ENCODE measurements around the gene CIDEA.
"Not testable (repeated sequence)": the region's sequence is repeated elsewhere in the genome, so short reads cannot be mapped to it uniquely, and the experiment has no call there.

Gene CIDEA, protein sequence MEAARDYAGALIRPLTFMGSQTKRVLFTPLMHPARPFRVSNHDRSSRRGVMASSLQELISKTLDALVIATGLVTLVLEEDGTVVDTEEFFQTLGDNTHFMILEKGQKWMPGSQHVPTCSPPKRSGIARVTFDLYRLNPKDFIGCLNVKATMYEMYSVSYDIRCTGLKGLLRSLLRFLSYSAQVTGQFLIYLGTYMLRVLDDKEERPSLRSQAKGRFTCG

DNA sequence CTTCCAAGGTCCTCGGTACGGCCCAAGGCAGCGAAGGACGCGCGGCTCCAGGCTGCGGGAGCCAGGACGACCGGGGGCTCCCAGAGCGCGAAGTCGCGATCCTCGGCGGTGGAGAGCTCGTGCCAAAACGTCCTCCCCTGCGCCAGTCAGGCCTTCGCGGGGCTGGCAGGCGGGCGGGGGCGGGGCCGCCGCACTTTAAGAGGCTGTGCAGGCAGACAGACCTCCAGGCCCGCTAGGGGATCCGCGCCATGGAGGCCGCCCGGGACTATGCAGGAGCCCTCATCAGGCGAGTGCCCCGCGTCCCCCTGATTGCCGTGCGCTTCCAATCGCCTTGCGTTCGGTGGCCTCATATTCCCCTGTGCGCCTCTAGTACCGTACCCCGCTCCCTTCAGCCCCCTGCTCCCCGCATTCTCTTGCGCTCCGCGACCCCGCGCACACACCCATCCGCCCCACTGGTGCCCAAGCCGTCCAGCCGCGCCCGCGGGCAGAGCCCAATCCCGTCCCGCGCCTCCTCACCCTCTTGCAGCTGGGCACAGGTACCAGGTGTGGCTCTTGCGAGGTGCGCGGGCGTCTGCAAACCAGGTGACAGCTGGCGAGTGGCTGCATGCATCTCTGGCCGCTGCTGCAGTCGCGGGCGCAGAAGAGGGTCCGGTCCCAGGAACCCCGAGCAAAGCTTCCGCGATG lies at the start of gene CIDEA:
Gene CIDEA (plus strand): TSS at position 226 of the 684 bp plus-strand sequence. CDS start 23 bp downstream, at position 249.
- no peak for DNase-seq

DNA sequence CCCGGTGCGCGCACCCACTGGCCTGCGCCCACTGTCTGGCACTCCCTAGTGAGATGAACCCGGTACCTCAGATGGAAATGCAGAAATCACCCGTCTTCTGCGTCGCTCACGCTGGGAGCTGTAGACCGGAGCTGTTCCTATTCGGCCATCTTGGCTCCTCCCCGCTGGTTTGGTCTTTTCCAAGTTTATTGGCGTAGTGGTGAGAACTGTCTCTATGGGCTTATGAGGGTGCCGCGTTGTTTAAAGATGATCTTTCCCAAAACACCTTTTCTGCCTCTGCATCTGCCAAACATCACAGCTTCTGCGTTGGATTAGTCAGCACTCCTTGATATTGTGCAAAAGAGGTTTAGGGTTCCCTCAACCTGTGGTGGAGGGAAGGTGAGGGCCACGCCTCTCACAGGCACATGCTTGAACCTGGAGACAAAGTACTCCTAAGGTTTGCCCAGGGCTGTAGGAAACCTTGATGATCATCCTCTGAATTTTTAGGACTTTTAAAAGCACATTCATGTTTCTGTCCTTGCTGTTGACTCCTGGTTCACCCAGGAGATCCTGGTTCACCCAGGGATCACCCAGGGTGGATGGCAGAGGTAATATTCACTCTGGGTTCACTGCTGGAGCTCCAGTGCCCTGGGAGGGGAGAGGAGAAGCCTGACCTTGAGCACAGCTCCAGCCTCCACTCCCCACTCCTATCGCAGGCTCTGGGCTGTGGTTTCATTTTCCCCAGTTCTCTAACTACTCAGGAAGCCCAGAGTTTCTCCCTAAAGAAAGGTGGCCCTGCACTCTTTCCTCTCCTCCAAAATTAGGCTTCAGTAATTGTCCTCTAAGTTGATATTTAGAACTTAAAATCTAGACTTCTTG lies 45.6 kb upstream of the CIDEA start:
- DNase-seq, result not testable (repeated sequence)

DNA sequence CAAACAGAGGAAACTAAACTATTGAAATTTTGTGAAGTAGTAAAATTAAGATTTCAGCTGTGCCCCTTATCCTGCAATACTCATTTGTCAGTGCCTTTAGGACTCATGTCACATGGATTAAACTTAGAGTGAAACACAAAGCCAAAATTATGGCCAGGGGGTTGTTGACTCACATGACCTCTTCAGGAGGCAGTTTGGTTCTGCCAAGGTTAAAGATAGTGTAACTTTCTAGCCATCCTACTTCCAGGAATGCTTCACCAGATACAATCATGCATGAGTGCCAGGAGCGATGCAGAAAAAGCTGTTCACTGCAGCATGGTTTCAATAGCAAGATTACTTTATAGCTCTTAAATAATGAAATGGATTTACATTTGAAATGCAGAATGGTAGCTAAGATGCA lies 41.9 kb upstream of the CIDEA start:
- not testable (repeated sequence) for DNase-seq

DNA sequence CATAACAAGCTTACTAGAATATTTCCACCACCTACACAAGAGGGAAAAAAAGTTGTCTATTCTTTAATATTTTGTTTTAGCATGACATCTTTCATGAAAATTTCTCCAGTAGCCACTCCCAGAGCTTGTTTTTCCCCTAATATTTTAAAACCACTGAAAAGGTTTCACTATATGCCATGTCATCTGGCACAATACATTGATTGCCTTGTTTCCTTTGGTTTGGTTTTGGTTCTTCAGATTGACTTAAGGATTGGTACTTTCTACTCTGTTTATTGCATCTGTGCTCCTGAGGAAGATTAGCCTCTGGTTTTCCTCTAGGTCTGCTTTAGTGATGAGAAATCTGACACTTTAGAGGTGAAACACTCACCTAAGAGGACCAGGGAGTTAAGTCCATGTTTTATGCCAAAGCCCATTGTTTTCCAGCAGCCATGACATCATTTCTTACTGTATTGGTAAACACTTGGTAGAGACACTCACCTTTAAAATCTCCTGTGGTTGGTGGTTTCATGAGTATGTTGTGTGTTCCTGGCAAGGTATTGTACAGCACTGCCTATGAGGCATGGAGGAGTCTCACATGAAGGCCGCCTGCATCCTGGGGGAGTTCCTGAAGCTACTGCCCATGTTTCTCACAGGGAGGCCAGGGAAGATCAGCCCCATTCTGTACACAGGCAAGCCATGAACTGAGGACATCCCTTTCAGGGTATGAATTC lies 39.7 kb upstream of the CIDEA start:
- peak; percentile 48 for DNase-seq

DNA sequence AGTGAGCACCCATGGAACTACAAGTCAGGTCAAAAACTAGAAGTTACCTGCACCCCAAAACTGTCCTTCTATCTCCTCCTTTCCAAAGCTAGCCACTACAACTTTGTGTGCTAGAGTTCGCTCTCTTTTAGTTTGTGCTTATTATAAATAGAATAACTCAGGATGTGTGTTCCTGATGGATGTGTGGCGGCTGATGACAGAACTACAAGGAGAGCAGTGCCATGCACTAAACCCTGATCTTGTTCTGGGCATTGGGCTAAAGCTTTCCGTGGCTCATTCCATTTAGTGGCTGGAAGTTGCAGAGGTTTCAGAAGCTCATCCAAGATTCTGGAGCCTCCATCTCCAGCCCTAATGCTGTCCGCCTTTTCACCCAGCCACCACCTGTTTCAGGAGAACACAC lies 37.7 kb upstream of the CIDEA start:
- DNase-seq, result not testable (repeated sequence)

DNA sequence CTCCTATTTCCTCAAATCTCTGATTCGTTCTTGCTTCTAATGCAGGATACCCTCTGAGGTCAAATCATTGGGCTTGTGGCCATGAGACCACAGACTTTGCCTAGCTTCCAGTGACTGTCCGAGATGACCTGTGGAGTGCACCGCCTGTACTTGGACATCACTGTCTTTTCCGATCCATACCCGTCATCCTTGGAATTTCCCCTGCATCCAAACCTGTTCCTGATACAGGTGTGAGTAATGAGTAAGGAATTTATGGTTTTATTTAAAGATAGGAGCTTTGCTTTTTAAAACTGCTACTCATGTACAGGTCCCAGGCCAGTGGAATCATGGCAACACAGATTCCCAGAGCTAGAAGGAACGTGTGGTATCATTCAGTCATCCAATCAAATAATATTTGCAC lies 35.6 kb upstream of the CIDEA start:
- DNase-seq, result not testable (repeated sequence)

DNA sequence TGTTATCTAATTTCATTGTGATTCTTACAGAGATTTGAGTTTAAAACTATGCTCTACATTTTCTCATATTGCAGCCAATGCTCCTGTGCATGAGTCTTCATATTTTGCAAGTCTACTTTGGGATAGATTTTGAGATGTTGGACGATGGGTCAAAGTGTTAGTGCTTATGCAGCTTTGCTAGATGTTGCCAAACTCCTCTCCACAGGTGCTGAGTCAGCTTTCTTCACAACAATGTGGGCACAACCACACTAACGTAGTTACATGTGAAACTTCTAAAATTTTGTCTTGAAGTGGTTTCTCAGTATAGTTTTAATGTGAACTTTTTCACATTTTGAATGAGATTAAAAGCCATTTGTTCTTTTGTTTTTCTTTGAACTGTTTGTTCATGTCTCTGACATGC lies 32.1 kb upstream of the CIDEA start:
- DNase-seq, result not testable (repeated sequence)

DNA sequence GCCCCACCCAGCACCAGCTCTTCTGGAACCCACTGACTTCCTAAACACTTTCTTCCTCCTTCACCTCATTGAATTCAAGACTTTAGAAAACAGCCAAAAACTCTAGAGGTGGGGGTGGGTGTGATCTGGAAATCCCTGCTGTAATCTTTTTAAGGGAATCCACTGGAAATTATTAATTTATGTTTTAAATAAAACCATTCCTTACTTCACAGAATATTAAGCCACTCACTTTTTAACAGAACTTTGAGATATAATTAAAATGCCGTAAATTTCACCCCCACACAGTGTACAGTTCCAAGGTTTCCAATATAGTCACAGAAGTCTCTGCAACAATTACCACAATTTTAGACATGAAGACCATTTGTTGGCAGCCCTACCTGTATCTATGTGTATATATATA lies 30.8 kb upstream of the CIDEA start:
- not testable (repeated sequence) for DNase-seq

DNA sequence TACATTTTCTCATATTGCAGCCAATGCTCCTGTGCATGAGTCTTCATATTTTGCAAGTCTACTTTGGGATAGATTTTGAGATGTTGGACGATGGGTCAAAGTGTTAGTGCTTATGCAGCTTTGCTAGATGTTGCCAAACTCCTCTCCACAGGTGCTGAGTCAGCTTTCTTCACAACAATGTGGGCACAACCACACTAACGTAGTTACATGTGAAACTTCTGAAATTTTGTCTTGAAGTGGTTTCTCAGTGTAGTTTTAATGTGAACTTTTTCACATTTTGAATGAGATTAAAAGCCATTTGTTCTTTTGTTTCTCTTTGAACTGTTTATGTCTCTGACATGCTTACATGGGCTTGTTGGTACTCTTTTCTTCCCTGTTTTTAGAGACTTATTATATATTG lies 27.4 kb upstream of the CIDEA start:
- not testable (repeated sequence) for DNase-seq

DNA sequence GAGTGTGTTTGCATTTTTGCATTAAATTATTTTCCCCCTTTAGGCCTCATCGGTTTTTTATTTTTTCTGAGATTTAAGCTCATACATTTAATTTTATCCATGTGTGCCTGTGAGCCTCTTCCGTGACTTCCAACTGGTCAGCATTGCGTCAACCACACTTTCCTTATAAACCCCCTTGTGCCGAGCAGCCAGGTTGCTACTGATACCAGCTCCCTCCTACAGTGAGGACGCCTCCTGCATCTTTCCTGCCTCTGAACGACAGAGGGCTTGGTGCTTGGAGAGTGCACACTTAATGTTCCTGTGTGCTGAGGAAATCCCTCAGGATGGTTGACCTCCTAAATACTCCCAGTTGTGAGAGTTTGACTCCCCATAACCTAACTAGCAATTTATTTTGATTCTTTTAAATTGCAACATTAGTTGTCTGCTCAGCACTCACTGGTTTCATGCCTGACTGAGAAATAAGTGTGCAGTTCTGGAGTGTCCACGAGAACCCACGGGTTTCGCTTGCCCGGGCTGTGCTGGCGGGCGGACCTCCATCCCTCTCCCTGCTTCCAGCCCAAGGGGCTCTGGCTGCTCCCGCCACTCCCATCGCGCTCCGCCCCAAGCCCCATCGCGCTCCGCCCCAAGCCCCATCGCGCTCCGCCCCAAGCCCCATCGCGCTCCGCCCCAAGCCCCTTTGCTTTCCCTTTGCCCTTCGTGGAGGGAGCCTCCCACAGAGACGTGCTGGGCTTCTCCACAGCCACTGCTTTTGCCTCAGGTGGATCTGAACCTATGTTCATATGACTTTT lies 26.6 kb upstream of the CIDEA start:
- not testable (repeated sequence) for DNase-seq

DNA sequence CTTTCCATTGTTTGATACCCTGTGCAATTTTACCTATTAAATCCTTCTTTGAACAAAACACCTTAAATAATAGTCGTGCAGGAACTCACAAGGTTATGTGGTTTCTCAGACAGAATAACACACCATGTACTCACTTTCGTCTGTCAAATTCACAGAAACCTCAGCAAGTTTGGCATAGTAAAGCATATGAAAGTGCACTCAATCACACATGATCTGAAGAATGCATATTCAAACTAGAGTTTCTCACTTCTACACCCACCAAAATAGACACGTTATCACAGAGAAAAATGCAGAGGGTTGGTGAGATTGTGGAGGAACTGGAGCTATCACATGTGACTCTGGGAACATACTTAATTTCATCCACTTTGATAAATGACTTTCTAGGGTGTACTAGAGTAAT lies 25.9 kb upstream of the CIDEA start:
- DNase-seq, result not testable (repeated sequence)

DNA sequence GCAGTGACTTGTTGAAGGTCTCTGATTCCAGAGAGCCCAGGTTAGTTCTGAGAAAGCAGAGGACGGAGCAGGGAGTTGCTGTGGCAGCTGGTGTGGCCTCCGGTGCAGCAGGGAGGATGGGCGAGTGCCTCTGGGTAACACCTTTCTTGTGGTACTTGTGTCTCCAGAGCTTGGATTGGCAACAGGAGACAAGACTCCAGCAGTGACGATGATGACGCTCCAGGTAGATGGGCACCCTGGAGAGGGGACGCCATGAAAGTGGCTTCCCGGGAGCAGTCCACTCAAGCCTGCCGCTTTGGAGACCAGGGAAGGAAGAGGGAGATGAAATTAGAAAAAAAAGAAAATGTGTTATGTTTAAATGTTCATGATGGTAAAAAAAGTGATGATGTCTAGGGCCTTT lies 23.6 kb upstream of the CIDEA start:
- not testable (repeated sequence) for DNase-seq

DNA sequence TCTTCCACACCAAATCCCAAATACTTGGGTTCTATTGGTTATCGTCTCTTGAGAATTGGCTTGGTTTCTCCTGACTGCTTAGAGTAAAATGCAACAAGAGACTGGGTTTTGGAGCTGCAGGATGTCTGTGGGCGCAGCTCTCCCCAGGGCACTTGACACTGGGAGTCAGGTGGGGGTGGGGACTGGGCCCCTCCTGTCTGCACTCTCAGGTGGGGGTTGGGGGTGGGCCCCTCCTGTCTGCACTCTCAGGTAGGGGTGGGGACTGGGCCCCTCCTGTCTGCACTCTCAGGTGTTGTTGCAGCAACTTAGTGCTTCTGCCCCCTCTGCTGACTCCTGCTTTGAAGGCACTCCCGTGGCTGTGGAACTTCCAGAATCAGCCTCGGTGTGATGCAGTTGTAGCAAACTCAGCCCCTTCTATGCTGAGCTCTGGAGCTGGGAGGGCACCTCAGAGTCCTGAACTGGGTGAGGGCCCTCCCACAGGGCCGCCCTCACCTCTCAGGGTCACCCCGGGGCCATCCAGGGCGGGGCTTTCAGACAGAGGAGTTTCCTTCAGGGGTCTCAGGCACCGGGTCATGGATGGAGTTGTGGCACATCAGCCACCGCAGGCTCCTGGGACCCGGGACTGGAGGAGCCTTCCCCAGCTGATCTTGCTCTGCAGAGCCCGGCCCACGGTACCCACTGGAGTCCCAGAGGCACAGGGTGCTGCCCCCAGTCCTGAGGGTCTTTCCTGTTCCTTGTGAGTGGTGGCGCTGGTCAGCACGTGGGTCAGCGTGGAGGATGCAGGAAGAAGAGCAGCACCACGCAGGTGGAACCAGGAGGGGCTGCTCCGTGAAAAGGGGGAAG lies 22.9 kb upstream of the CIDEA start:
- DNase-seq, result no peak

DNA sequence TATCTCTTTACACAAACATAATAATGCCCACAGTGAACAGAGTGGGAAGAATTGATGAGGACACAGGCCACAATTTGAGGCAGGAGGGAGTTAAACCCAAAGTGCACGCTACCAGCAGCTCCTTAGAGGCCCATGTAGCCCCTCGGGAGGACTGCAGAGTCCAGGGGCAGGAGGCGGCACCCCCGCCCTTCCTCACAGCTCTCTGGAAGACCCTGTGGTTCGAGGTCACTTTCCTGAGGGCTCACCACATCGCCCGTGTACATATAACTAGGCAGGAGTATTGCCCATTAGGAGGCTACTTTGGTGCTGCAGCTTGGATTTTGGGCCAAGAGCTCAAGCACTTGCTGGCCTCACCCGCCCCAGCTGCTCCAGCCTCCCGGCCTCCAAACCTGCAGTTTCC lies 22.2 kb upstream of the CIDEA start:
- DNase-seq, result no peak

DNA sequence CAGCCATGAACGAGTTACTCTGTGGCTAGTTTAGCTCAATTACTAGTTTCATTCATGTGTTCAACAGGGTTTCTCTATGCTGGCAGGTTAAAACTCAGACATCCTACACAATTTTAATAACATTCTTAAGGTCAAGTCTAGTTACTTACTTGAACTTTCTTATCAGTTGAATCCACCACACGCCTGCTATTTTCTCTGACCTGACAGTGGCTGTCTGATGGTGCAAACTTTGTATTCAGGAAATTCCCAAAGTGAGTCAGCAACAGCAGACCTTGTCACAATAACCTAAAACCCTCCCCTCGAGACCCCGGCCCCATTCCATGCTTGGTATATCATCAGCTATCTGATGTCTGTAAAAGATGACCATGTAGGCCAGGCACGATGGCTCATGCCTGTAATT lies 20.8 kb upstream of the CIDEA start:
- no peak for DNase-seq

DNA sequence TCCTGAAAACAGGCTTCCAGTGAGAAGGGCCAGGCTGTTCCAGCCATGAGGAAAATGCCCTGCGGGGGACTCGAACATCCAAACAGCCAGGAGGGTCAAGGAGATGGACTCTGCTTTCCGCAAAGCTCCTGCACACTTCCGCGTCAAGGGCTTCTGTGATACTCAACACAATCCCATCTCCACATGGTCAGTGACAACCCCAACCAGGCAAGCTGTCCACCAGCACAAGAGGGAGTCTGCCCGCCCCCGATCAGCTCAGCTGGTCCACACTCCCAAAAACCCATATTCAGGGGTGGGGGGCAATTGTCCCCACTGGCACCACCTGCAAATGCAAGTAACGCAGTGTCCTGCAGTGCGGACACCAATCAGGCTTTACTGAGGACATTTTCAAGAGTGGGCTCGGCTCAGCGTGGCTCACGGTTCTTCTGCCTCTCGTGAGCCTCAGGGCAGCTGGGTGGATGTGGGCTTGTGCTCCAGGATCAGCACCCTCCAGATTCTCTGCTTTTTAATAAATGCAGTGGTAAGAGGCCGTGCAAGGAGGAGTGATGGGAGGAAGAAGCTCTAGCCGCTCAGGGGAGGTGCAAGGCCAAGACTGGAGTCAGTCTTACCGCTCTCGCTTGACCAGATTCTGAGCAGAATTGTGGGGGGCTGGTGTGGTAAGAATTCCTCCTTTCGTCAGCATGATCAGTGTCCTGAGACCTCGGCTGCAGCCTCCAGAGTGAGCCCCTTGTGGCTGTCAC lies 19.5 kb upstream of the CIDEA start:
- DNase-seq, result no peak

DNA sequence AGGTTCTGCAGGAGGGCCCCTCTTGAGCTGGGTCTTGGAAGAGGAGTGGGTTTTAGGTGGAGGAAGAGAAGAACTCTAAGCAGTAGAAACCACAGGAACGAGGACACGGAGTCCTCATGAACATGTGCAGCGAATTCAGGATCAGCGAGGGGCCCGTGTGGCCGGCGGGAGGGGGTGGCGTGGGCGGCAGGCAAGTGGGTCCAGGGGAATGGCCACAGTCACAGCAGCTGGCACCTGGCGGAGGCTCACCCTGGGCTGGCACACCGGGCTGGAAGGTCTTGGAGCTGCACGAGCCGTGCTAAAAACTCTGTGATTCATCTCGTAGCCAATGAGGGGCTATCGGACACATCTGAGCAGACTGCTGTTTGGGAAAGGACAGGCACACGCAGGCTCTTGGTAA lies 18.0 kb upstream of the CIDEA start:
- DNase-seq, result no peak

DNA sequence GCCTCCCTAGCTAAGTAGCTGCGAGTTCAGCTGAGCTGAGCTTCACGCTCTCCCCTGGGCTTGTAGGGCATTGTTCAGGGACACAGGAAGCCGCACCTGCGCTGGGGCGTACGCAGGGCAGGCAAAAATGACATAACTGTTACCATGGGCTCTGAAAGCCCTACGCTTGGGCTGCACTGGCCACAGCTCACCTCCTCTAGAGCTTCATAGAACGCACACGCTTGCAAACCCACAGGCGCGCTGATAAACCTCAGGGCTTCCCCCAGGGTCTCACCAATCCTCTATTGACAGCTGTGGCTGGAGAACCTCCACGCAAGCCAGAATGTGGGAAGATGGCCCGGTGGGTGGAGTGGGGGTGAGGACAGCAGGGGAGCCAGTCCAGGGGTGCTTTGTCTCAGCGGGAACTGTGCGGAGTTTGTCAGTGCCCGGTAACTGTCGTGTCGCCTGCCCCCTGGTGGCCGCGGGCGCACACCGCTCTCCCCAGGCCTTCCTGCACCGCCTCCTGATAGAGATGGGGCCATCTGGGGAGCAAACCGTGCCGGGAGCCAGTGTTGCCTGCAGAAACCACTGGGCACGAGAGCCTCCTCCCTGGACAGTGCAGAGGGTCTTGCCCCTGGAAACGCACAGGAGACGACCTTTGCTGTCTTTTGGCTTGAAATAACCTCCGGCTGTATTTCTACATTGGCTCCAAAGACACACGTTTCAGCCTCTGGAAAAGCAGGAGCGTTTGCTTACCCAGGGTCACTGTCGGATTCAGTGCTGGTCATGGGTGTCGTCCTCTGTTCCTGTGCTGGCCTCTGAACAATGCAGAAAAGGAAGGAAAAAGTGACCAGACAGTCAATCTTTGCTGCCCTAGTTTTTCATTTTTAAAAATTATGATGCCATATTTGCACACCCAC lies 17.0 kb upstream of the CIDEA start:
- no peak for DNase-seq

DNA sequence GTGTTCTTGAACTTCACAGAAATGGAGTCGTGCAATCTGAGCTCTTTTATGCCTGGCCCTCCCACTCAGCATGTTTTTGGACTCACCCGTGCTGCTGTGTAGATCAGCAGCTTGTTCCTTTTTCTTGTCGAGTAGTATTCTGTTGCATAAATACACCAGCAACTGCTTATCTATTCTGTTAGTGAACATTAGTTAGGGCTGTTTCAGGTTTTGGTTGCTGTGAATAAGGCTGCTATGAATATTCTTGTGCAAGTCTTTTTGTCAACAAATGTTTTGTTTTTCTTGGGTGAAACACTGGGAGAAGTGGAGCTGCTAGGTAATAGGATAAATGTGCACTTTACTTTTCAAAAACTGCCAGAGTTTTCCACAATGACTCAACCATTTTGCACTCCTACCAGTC lies 15.3 kb upstream of the CIDEA start:
- DNase-seq, result no peak

DNA sequence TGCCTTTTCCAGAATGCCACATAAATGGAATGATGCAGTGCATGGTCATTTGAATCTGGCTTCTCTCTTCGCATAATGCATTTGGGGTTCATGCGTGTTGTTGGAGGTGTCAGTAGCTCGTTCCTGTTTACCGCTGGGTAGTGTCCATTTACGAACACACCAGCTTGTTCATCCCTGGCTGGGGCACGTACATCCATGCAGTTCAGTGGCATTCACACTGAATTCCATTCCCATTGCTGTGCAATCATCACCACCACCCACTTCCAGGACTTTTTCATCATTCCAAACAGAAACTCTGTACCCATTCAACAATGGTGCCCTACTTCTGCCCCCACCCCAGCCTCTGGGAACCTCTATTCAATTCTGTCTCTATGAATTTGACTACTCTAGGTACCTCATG lies 14.7 kb upstream of the CIDEA start:
- DNase-seq, result no peak
